D721Med (cell line): Measurements from ENCODE around the gene MAGEA10.
"Not testable (repeated sequence)": the region's sequence is repeated elsewhere in the genome, so short reads cannot be mapped to it uniquely, and the experiment has no call there.

Experiments
- DNase-seq: peaks from one replicate; pipeline ENCODE4 v3.0.0; 2011; ENCODE audit warnings: low spot score; ENCODE audit not compliant: insufficient read length
- FAIRE-seq: peaks from 2 replicates; lab custom pipeline; 2011; peaks lifted over from hg19 to GRCh38; lab: Jason Lieb, UNC
- TF ChIP-seq, protein P1 (sequence below): IDR thresholded peaks from 2 replicates; pipeline ENCODE4 v1.5.1; 2012; ENCODE audit warnings: mild to moderate bottlenecking, control low read depth; ENCODE audit not compliant: insufficient read depth; ENCODE audit errors: missing control alignments

The MAGEA10 gene

DNA sequence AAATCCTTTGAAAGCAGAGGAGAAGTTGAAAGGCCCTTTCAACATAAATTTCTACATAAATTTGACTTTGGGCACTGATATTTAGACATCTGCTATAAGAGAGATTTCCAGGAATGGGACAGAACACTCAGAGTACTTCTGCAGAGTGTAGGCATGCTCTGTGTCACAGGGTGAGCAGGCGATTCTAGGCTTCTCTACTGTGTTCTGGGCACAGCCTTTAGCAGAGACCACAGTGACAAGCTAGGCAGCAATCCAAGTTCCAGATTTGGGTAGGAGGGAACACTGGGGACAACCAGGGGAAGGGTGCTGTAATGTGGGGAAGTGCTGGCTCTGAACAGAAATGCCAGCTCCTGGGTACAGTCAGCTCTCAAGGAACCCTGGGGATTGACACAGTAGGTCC lies 6.9 kb downstream of the MAGEA10 start:
- FAIRE-seq (no peak), DNase-seq (no peak)
- TF ChIP-seq, protein P1, sequence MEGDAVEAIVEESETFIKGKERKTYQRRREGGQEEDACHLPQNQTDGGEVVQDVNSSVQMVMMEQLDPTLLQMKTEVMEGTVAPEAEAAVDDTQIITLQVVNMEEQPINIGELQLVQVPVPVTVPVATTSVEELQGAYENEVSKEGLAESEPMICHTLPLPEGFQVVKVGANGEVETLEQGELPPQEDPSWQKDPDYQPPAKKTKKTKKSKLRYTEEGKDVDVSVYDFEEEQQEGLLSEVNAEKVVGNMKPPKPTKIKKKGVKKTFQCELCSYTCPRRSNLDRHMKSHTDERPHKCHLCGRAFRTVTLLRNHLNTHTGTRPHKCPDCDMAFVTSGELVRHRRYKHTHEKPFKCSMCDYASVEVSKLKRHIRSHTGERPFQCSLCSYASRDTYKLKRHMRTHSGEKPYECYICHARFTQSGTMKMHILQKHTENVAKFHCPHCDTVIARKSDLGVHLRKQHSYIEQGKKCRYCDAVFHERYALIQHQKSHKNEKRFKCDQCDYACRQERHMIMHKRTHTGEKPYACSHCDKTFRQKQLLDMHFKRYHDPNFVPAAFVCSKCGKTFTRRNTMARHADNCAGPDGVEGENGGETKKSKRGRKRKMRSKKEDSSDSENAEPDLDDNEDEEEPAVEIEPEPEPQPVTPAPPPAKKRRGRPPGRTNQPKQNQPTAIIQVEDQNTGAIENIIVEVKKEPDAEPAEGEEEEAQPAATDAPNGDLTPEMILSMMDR: no peak

DNA sequence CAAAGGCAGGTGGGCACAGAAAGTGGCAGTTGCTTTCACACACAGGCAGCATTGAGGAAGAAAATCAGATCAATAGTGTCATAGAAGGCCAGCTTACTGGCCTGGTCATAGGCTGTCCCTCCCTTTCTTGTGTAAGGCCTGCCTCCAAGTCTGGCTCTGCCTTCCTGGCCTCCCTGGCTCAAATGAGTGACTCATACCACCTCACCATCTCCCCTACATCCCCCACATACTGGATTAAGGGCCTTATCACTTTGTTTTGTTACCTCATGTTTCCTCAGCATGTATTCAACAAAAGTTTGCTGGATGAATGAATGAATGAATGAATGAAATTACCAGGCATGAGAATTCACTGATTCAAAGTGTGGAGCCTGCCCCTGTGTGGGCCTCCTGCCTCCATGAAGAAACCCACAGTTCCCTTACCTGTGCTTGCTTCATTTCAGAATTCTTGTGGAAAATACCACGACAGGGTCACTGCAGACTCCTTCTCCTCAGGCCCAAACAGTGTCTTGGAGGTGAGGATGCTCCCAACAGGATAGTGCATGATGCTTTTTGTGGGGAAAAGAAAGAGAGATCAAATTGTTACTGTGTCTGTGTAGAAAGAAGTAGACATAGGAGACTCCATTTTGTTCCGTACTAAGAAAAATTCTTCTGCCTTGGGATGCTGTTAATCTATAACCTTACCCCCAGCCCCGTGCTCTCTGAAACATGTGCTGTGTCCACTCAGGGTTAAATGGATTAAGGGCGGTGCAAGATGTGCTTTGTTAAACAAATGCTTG lies 9.1 kb downstream of the MAGEA10 start:
- FAIRE-seq, DNase-seq: not testable (repeated sequence)

DNA sequence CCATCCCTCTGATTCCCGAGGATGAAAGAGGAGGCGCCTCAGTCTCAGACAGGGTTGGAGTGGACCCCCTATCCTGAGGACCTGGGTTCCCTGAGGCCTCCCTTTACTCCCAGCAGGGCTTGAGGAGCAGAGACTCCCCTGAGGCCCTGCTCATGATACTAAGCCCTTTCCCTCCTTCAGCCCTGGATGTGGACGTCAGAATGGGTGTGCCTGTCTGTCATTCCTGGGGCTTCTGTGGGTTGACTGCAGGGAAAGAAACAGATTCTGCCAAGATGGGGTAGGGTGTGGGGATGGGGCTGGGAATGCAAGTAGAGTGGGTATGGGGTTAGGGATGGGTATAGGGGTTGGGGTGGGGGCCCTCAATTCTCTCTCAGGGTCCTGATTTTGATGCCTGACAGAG lies 21.1 kb downstream of the MAGEA10 start:
- FAIRE-seq: no peak
- TF ChIP-seq, protein P1: no peak
- DNase-seq: no peak

DNA sequence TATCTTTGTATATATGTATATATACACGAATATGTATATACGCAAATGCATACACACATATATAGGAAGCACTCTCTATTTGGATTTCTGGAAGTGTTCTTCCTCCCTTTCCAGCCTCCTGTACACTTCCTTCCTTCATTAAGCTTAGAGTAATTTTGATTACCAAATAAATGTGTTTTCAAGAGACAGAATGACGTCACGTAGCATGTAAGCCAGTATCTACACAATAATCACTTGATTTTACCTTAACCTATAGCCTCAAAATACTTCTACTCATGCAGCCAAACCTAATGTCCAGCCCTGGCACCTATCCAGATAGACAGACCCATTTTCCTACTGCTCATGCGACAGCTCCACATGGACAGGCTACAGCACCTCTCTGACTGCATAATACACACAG lies 29.9 kb downstream of the MAGEA10 start:
- DNase-seq (no peak), FAIRE-seq (no peak)
- TF ChIP-seq, protein P1: no peak

DNA sequence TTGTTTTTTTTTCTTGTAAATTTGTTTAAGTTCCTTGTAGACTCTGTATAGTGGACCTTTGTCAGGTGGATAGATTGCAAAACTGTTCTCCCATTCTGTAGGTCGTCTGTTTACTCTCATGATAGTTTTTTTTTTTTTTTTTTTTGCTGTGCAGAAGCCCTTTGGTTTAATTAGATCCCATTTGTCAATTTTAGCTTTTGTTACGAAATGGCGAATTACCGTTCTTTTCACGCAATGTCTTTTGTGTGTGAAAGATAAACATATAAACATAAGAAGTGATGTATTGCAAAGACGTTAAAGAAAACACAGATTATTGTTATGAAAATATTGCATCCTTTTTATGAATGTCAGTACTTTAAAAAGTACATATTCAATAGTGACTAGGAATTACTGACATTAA lies 34.5 kb downstream of the MAGEA10 start:
- TF ChIP-seq, protein P1: no peak
- no peak for FAIRE-seq
- no peak for DNase-seq

- TF ChIP-seq, protein P1: no peak
- no peak for DNase-seq
- FAIRE-seq: no peak
Observed at GRCh38 chrX:152086141-152086540, 52.2 kb downstream of the MAGEA10 start.
